Activated CD4-positive, CD25-positive, alpha-beta regulatory T cell treated with anti-CD3 and anti-CD28 coated beads, Interleukin-2, amount 50 U/mL, for 24 hours (primary cell): Measurements from ENCODE around the gene APLP1.
"Not testable (repeated sequence)": the region's sequence is repeated elsewhere in the genome, so short reads cannot be mapped to it uniquely, and the experiment has no call there.

ENCODE experiments used
- ATAC-seq, 2 donors: fragments of 150-1000 bp; cut with Tn5 transposase; one replicate each; pipeline ENCODE4 v1.10.0; 2021; ENCODE audit warnings: mild to moderate bottlenecking in 1 of 2, moderate library complexity in 1 of 2

The APLP1 gene

DNA sequence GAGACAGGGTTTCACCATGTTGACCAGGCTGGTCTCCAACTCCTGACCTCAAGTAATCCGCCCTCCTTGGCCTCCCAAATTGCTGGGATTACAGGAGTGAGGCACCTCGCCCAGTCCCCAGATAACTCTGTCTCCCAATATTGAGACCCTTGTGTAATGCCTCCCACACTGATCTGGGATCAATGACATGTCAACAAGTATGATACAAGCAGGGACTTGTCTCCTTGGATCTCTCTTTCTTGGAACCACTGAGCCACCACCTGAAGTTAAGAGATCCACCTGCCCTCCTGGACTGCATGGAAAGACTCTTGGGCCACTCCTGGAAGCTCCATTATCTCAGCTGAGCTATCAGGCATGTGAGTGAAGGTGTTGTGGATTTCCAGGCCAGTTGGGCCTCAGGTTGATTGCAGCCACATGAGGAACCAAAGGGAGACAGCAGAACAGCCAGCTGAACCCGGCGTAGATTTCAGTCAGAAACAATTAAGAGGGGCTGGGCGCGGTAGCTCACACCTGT is 16.9 kb downstream of the APLP1 start:
- no peak for ATAC-seq

DNA sequence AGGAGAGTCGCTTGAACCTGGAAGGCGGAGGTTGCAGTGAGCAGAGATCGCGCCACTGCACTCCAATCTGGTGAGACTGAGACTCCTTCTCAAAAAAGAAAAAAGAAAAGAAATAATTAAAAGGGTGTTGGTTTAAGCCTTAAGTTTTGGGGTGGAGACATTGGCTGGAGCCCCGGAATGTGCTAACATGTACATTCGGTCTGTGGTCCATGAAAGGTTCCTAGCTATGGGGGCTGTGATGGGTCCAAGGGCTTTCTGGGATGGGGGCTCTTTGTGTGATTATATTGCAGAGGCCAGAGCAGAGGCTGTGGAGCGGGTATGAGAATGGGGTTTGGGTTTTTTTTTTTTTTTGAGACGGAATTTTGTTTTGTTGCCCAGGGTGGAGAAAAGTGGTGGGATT is 17.5 kb downstream of the APLP1 start:
- no peak for ATAC-seq

DNA sequence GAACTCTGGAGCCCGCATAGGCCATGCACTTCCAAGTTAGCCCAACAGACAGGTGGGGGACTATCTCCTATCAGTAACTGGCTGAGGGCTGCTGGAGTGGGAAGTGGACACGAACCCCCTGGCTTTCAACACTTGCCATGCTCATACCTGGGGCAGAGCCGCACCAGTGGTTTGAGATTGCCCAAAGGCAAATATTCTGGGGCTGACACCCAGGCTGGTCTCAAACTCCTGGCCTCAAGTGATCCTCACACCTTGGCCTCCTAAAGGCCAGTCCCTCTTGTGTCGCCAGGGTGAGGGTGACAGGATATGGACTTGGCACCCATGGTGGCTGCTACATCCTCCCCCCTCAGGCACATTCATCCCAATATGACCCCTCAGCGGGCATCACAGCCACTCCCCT is 18.8 kb downstream of the APLP1 start:
- ATAC-seq: no peak

DNA sequence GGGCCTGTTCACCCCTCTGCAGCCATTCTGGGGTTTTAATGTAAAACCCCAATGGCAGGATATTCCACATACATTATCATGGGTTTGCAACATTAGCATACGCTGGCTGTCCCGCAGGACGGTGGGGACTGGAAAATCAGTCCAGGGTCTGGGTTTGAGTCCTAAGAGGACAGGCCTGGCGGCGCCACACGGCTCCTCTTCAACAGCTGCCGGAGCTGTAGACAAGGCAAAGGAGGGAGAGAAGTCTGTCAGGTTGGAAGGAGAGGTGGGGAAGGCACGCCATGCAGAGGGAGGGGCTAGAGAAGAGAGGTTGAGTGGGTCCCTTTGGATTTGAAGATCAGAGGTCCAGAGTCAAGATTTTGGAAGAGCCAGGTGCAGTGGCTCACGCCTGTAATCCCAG is 20.0 kb downstream of the APLP1 start:
- ATAC-seq: no peak

DNA sequence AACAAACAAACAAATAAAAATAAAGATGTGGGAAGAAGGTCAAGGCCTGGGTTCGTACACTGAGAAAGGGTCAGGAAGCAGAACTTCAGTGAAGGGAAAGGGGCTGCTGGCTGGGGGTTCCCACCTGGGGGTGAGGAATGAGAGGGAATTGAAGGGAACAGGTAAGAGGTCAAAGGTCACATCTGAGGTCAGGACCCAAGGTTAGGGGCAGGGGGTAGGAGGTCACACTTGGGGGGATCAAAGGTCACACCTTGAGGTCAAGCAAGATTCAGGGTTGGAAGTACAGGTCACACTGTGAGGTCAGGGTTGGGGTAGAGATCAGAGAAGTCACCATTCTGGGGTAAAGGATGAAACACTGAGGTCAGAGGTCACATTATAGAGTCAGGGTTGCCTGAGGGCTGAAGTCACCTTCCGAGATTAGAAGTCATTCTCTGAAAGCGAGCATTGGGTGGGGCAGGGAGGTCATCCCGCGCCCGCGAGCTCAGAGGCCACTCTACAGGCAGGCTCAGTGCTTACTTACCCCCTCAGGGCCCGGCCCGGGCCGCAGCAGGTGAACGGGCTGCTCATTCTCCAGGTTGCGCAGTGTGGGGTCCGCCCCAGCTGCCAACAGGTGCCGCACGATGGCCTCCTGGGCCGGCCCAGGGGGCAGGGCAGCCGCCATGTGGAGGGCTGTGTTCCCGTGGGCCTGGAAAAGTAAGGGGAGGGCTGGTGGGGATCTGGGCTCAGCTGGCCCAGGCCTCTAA is 21.2 kb downstream of the APLP1 start:
- ATAC-seq: no peak

DNA sequence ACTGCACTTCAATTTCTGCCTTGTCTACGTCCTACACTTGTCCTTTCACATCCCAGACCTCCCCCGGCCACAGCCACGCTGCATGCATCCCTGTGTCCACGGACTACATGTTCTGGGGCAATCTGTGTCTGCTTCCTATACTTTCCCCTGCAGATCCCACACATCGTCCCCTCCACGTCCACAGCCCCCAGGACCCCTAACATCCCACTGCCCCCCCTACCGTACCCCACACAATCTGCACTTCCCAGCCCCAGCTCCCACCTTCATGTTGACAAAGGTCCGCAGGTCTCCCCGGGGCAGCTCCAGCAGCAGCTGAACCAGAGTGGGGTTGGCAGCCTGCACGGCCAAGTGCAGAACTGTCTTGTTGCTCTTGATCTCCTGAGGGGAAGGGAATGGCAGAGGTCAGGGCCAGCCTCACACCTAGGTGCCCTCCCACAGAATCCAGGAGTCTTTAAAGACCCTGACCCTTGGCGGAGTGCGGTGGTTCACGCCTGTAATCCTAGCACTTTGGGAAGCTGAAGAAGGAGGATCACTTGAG is 21.8 kb downstream of the APLP1 start:
- ATAC-seq: no peak

DNA sequence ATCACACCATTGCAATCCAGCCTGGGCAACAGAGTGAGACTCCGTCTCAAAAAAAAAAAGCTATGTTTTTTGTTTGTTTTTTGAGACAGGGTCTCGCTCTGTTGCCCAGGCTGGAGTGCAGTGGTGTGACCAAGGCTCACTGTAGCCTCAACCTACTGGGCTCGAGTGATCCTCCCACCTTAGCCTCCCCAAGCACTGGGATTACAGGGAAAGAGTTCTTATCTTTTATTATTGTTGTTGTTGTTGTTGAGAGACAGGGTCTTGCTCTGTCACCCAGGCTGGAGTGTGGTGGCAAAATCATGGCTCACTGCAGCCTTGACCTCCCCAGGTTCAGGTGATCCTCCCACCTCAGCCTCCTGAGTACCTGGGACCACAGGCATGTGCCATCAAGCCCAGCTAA is 23.4 kb downstream of the APLP1 start:
- not testable (repeated sequence) for ATAC-seq

DNA sequence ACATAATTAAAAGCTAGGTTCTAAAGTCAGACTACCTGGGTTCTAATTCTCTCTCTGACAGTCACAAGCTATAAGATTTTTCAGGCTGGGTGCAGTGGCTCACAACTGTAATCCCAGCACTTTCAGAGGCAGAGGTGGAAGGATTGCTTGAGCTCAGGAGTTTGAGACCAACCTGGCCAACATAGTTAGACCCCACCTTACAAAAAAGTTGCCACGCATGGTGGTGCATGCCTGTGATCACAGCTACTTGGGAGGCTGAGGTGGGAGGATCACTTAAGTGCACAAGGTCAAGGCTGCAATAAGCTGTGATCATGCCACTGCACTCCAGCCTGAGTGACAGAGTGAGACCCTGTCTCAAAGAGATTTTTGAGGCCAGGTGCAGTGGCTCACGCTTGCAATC is 26.0 kb downstream of the APLP1 start:
- ATAC-seq: no peak

DNA sequence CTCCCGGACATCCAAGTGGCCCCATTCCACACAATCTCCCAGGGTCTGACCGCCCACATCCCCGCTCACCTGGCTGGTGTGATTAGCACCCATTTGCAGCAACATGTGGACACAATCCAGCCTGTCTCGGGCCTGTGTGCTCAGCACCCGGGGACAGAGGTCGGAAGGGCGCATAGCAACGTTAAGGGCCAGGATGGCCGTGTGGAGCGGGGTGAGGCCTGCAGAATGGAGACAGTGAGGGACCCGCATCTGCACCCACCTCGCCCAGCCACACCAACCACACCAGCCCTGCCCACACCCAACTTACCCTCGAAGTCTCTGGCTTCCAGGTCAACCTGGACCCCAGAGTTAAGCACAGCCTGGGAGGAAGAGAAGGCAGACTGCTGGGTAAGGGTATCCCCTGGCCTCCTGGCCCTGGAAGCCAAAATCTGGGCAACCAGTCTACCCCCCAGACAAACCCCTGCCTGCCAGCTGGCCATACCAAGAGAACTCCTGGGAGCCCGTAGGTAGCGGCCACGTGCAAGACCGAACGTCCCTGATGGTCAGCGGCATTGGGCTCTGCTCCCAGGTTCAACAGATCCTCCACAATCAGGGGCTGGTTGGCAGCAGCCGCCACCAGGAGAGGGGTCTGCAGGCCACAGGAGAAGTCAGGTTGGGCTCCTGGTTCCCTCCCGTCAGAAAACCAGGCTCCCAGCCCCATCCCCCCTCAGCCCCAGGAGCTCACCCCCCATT is 27.7 kb downstream of the APLP1 start:
- no peak for ATAC-seq

DNA sequence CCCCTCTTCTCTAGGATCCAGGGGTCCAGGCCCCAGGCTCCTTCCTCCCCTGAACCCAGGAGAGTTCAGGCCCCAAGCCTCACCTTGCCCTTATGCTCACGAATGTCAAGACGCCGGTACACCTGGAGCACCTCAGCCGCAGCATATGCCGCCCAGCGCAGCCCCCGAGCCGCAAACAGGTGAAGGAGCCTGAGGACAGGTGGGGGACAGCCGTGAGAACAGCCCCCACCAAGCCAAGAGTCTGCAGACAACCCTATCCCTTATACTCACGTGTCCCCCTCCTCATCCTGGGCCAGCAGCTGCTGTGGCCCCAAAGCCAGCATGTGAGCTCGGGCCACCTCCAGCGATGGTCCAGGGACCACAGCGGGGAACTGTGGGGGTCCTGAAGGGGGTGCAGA is 28.3 kb downstream of the APLP1 start:
- no peak for ATAC-seq

DNA sequence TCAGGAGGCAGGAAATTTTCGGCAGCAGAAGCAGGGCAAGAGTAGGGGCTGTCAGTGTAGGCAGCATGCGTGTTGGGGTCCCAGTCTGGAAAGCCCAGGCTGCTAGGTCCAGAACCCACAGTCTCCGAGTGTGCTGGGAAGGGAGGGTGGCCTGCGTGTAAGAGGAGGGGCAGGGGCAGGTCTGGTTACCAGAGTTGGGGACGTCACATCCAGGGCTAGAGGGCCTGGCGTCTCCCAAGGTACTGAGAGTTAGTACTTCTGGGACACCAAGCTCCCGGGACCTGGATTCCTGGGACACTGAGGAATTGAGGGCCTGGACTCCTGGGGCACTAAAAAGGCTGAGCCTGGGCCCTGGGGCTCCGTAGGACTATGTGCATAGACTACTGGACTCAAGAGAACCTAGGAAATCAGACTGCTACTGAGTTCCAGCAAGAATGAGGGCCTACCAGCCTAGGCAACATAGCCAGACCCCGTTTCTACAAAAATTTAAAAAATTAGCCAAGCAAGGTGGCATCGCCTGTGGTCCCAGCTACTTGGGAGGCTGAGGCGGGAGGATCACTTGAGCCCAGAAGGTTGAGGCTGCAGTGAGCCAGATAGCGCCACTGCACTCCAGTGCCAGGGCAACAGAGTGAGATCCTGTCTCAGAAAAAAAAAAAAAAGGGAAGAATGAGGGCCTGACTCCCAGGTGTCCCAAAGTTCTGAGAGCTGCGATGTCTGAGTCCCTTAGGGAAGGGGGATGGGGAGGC is 29.5 kb downstream of the APLP1 start:
- ATAC-seq: no peak

DNA sequence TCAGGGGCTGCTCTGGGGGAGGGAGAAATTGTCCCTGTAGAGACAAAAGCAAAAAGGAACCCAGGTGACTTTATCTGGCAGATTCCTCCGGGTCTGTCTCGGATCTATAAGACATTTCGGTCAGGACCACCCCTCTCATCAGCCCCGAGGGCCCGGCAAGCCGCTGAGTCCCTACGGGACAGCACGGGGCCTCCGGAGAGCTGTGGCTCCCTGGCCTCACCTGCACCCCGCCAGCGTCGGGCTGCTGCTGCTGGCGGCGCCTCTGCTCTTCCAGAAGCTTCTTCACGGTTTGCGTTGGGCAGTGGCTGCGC is 30.1 kb downstream of the APLP1 start:
- no peak for ATAC-seq

DNA sequence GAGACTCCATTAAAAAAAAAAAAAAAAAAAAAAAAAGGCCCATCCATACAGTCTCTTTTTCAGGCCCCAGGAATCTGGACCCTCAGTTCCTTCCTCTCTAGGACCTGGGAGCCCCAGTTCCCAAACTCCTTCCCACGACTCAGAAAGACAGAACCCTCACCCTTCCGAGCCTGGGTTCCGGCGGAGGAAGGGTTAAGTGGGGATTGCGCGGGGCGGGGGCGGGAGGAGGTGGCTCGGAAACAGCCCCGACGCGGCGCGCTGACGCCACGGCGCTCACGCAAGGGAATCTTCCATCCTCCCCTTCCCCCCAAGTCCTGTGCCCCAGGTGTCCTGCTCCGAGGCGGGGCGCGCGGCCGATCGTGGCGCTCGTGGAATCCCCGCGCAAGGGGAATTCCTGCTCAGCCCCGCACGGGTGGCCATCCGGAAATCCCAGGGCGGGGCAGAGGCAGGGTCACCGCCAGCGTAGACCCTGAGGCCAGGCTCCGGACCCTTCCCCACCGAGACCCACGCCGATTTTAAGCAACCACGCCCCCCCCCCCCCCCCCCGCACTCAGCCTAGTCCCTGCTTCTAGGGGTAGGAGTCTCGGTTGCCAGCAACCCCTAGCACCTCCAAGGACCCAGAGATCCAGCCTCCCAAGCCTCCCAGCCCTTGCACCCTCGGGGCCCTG is 31.3 kb downstream of the APLP1 start:
- ATAC-seq: peak; percentile 75 to 77

DNA sequence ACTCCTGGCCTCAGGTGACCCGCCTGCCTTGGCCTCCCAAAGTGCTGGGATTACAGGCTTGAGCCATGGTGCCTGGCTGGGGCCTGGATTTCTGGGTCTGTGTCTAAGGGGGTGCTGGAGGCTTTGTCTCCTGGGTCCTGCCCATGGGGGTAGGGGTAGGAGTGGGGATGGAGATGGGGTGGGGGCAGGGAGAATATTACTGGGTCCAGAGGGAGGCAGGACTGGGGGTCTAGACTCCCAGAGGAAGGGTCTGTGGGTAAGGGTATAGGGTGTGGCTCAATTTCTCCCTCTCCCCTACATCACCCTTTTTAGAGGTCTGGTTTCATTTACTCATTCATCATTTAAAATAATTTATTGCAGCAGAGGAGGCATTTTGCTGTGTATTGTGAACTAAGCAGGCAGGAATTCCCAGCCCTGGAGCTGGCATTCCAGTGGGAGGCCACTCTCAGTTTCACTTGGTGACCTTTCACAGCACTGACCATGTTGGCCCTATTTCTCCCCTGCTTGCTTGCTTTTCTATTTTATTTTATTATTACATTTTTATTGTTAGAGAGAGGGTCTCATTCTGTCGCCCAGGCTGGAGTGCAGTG is 32.8 kb downstream of the APLP1 start:
- no peak for ATAC-seq

DNA sequence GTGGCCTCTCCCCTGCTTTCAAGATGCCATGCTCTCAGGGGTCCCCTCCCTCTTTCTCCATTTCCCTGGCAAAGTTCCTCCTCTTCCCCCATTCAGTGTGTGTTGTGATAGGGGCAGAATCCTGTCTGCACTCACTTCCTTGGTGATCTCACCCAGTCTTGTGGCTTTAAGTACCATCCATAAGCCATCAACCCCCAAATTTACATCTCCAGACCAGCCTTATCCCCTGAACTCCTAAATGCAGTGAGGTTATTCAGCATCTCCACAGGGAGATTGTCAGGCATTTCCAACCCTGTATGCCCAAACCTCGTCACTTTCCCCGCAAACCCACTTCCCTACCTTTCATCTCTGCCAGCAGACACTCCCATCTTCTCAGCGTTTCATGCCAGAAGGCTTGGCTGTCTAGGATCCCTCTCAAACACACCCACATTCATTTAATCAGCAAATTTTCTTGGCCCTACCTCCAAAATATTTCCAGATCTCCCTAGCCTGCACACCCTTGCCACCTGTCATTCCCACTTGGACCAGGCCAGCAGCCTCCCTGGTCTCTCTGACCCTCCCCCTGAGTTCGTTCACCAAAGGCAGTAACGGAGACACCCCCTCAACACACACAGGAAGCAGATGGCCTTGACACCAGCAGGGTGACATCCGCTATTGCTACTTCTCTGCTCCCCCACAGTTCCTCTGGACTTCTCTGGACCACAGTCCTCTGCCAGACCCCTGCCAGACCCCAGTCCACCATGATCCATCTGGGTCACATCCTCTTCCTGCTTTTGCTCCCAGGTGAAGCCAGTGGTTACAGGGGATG is 33.7 kb downstream of the APLP1 start, which contains the start of gene HCST:
TSS of gene HCST (plus strand) at position 676 of the 808 bp plus-strand sequence. CDS start at position 741, 65 bp downstream.
- ATAC-seq: no peak

DNA sequence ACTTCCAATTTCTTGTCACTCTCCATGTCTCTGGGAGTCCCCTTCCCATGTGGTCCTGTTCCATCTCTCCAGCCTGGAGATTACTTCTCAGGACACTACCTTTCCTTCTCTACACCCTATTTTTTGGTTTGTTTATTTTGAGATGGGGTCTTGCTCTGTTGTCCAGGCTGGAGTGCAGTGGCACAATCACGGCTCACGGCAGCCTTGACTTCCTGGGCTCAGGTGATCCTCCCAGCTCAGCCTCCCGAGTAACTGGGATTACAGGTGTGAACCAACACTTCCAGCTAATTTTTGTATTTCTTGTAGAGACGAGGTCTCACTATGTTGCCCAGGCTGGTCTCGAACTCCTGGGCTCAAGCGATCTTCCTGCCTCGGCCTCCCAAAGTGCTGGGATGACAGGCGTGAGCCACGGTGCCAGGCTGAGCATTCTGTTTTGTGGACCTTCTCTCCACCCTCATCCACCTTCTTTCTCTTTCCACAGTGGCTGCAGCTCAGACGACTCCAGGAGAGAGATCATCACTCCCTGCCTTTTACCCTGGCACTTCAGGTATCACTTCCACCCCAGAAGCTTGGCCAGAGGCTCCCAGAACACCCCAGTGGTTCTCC is 34.6 kb downstream of the APLP1 start:
- no peak for ATAC-seq

DNA sequence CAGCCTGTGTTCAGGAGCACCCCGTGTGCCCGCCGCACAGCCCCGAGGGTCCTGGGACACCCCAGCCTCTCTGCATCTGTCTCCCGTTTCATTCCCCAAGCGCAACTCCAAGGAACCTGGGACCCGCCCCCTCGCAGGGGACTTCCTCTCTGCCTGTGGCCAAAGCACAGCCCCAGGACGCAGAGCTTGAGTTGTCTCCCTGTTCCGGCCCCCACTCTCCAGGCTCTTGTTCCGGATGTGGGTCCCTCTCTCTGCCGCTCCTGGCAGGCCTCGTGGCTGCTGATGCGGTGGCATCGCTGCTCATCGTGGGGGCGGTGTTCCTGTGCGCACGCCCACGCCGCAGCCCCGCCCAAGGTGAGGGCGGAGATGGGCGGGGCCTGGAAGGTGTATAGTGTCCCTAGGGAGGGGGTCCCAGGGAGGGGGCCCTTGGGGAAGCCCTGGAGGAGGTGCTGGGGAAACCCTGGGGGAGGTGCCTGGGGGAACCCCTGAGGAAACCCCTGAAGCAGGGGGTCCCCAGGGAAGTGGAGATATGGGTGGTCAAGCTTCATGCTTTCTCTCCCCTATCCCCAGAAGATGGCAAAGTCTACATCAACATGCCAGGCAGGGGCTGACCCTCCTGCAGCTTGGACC is 35.3 kb downstream of the APLP1 start:
- peak; percentile 51 to 67 for ATAC-seq

DNA sequence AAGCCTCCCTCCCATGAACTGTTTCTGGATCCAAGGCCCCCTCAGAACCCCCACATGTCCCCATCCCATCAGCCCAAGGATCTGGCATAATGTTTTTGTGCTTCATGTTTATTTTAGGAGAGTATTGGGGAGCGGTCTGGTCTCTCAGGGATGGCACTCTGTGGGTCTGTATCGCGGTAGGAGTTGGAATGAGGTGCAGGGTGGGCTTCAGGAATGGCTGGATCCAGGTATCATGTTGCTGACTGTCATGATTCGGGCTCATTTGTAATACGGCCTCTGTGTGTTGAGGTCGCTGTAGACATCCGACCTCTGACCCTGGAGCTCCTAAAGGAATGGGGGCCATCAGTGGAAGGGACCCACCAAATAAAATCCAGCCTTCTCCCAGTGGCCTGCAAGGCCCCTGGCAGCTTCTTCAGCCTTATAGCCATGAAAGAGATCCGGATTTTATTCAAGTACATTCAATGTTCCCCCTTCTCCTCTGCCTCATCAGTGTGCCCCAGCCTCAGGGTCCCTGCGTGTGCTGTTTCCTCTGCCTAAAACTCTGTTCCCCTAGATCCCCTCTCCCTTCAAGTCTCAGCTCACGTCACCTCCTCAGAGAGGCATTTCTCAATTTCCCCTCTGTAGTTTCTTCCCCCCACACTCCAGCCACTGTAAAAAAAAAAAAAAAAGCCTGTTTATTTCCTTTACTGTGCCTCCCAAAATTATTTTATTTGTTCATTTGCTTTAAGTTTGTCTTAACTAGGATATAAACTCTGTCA is 36.1 kb downstream of the APLP1 start:
- ATAC-seq: no peak

DNA sequence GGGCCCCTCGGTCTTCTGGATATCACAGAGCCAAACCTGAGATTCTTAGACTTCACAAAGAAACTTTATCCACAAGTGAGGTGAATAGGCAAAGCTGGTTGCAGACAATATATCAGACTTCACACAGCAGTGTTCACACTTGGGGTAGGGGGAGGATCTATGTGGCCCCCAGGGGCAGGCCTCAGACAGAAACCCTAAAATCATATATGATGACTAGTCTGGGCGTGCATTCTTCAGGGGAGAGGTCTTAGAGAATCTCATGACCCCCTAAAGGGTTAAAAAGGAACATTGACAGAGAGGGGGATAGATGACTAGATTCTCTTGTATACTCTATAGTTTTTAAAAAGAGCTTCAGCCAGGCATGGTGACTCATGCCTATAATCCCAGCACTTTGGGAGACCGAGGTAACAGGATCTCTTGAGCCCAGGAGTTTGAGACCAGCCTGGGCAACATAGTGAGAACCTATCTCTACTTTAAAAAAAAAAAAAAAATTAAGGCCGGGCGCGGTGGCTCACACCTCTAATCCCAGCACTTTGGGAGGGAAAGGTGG is 36.9 kb downstream of the APLP1 start:
- no peak for ATAC-seq
